SKM-1 (cell line): ENCODE data around the gene OXER1.

ENCODE experiments used
- DNase-seq: peaks from one replicate; lab custom pipeline; 2025; ENCODE audit not compliant: unreplicated experiment; lab: John Stamatoyannopoulos, UW

OXER1 gene

GRCh38 chr2:42764096-42764495 lies at the start of gene OXER1:
Gene OXER1 (minus strand): TSS chr2:42764135. CDS start chr2:42764062, 73 bp downstream.
- no peak for DNase-seq

- no peak for DNase-seq
These were observed 49.1 kb upstream of the OXER1 start for GRCh38 chr2:42812899-42813479.

- no peak for DNase-seq
These were observed 47.3 kb upstream of the OXER1 start for GRCh38 chr2:42810971-42811811.

- DNase-seq, result peak; percentile 92
These were observed 46.4 kb upstream of the OXER1 start for GRCh38 chr2:42810121-42810970.

- DNase-seq, result peak; percentile 78
These were observed 45.8 kb upstream of the OXER1 start for GRCh38 chr2:42809819-42810120.

GRCh38 chr2:42809131-42809818 lies 45.3 kb upstream of the OXER1 start:
- no peak for DNase-seq

- DNase-seq, result no peak
These were observed 44.4 kb upstream of the OXER1 start for GRCh38 chr2:42808301-42808700.

GRCh38 chr2:42806786-42807185 lies 42.9 kb upstream of the OXER1 start:
- no peak for DNase-seq

- no peak for DNase-seq
These were observed 41.0 kb upstream of the OXER1 start for GRCh38 chr2:42804891-42805290.

GRCh38 chr2:42804338-42804737 lies 40.4 kb upstream of the OXER1 start:
- peak; percentile 80 for DNase-seq

- no peak for DNase-seq
These were observed 38.2 kb upstream of the OXER1 start for GRCh38 chr2:42802150-42802549.

GRCh38 chr2:42801381-42801780 lies 37.4 kb upstream of the OXER1 start:
- DNase-seq, result no peak

GRCh38 chr2:42800981-42801380 lies 37.0 kb upstream of the OXER1 start:
- no peak for DNase-seq

- no peak for DNase-seq
These were observed 36.6 kb upstream of the OXER1 start for GRCh38 chr2:42800461-42800962.

- DNase-seq, result no peak
These were observed 35.9 kb upstream of the OXER1 start for GRCh38 chr2:42799881-42800280.

GRCh38 chr2:42797281-42797680 lies 33.3 kb upstream of the OXER1 start:
- no peak for DNase-seq

- DNase-seq, result no peak
These were observed 32.7 kb upstream of the OXER1 start for GRCh38 chr2:42796427-42797248.

GRCh38 chr2:42795841-42796301 lies 31.9 kb upstream of the OXER1 start:
- DNase-seq, result no peak

GRCh38 chr2:42795275-42795674 lies 31.3 kb upstream of the OXER1 start:
- DNase-seq, result no peak
